ENCODE results near the gene STARD13. TPM values are rescaled to one million over a fixed set of nuclear protein-coding genes. Genes with fewer than 3 reads are reported as not detected.
A peak's percentile ranks its signal among the peaks of the same experiment; 100 is the strongest.

STARD13 gene
- total RNA-seq, 2 donors from 2014 or later = 0.50 to 1.4 TPM

GRCh38 chr13:33213797-33214196, 71.8 kb downstream of the STARD13 start:
- Mint-ChIP-seq H3K9me3 (no peaks in the 10 kb centered on the region), H3K4me3 (no peak overlapping the region), H3K27me3 (ENCODE audit: low read depth) (peaks cover 8% of the 10 kb centered on the region), H3K36me3 (ENCODE audit: insufficient read depth in 2 of 2) (no peaks in the 10 kb centered on the region), H3K27ac (no peak overlapping the region), H3K4me1 (ENCODE audit: low read depth) (no peaks in the 10 kb centered on the region)
- DNase-seq (no peak), ATAC-seq (replicated peaks in 1 of 2) (no peak)

- DNase-seq (no peak), ATAC-seq (replicated peaks in 1 of 2) (no peak)
- Mint-ChIP-seq H3K36me3 (ENCODE audit: insufficient read depth in 2 of 2) (no peaks in the 10 kb centered on the region), H3K27ac (no peak overlapping the region), H3K27me3 (ENCODE audit: low read depth) (peaks cover 14% of the 10 kb centered on the region), H3K4me1 (ENCODE audit: low read depth) (no peaks in the 10 kb centered on the region), H3K4me3 (no peak overlapping the region), H3K9me3 (no peaks in the 10 kb centered on the region)
These were observed 72.4 kb downstream of the STARD13 start for GRCh38 chr13:33213024-33213768.

GRCh38 chr13:33212396-33212795, 73.2 kb downstream of the STARD13 start:
- Mint-ChIP-seq H3K9me3 (no peaks in the 10 kb centered on the region), H3K36me3 (ENCODE audit: insufficient read depth in 2 of 2) (no peaks in the 10 kb centered on the region), H3K4me3 (no peak overlapping the region), H3K4me1 (ENCODE audit: low read depth) (no peaks in the 10 kb centered on the region), H3K27me3 (ENCODE audit: low read depth) (peaks cover 19% of the 10 kb centered on the region), H3K27ac (no peak overlapping the region)
- no peak for DNase-seq
- ATAC-seq (replicated peaks in 1 of 2) = no peak

GRCh38 chr13:33210090-33210489, 75.5 kb downstream of the STARD13 start:
- H3K4me3 Mint-ChIP-seq = no peak overlapping the region

GRCh38 chr13:33208290-33209220, 77.0 kb downstream of the STARD13 start:
- H3K36me3 Mint-ChIP-seq (ENCODE audit: insufficient read depth in 2 of 2) = no peaks in the 10 kb centered on the region
- H3K4me3 Mint-ChIP-seq = no peak overlapping the region
- no peak overlapping the region for H3K27ac Mint-ChIP-seq
- peaks cover 14% of the 10 kb centered on the region for H3K4me1 Mint-ChIP-seq (ENCODE audit: low read depth)
- H3K9me3 Mint-ChIP-seq = no peaks in the 10 kb centered on the region
- ATAC-seq (replicated peaks in 1 of 2) (no peak), DNase-seq (no peak)
- peaks cover 19% of the 10 kb centered on the region for H3K27me3 Mint-ChIP-seq (ENCODE audit: low read depth)

More at GRCh38 chr13:33210090-33210489, 75.5 kb downstream of the STARD13 start:
- ATAC-seq (replicated peaks in 1 of 2) = no peak
- Mint-ChIP-seq H3K9me3 (no peaks in the 10 kb centered on the region), H3K4me1 (ENCODE audit: low read depth) (peaks cover 6% of the 10 kb centered on the region), H3K27me3 (ENCODE audit: low read depth) (peaks cover 19% of the 10 kb centered on the region), H3K36me3 (ENCODE audit: insufficient read depth in 2 of 2) (no peaks in the 10 kb centered on the region), H3K27ac (no peak overlapping the region)
- DNase-seq = no peak

- H3K4me1 Mint-ChIP-seq (ENCODE audit: low read depth) = peaks cover 18% of the 10 kb centered on the region
- no peak overlapping the region for H3K4me3 Mint-ChIP-seq
- H3K27ac Mint-ChIP-seq = no peak overlapping the region
- ATAC-seq (replicated peaks in 1 of 2) (no peak), DNase-seq (no peak)
- no peaks in the 10 kb centered on the region for H3K9me3 Mint-ChIP-seq
- H3K36me3 Mint-ChIP-seq (ENCODE audit: insufficient read depth in 2 of 2) = no peaks in the 10 kb centered on the region
- peaks cover 21% of the 10 kb centered on the region for H3K27me3 Mint-ChIP-seq (ENCODE audit: low read depth)
These were observed 78.0 kb downstream of the STARD13 start for GRCh38 chr13:33207615-33207961.

GRCh38 chr13:33206945-33207614, 78.5 kb downstream of the STARD13 start:
- ATAC-seq (replicated peaks in 1 of 2) = no peak
- H3K36me3 Mint-ChIP-seq (ENCODE audit: insufficient read depth in 2 of 2) = no peaks in the 10 kb centered on the region
- peaks cover 27% of the 10 kb centered on the region for H3K27me3 Mint-ChIP-seq (ENCODE audit: low read depth)
- peaks cover 23% of the 10 kb centered on the region for H3K4me1 Mint-ChIP-seq (ENCODE audit: low read depth)
- H3K9me3 Mint-ChIP-seq = no peaks in the 10 kb centered on the region
- no peak for DNase-seq
- no peak overlapping the region for H3K4me3 Mint-ChIP-seq
- no peak overlapping the region for H3K27ac Mint-ChIP-seq

GRCh38 chr13:33206425-33206824, 79.1 kb downstream of the STARD13 start:
- ATAC-seq (replicated peaks in 1 of 2) (no peak), DNase-seq (no peak)
- no peaks in the 10 kb centered on the region for H3K9me3 Mint-ChIP-seq
- H3K27me3 Mint-ChIP-seq (ENCODE audit: low read depth) = peaks cover 28% of the 10 kb centered on the region
- H3K27ac Mint-ChIP-seq = no peak overlapping the region
- no peaks in the 10 kb centered on the region for H3K36me3 Mint-ChIP-seq (ENCODE audit: insufficient read depth in 2 of 2)
- no peak overlapping the region for H3K4me3 Mint-ChIP-seq
- peaks cover 23% of the 10 kb centered on the region for H3K4me1 Mint-ChIP-seq (ENCODE audit: low read depth)

GRCh38 chr13:33205804-33206221, 79.7 kb downstream of the STARD13 start:
- no peak for DNase-seq
- H3K27ac Mint-ChIP-seq = no peak overlapping the region
- no peaks in the 10 kb centered on the region for H3K36me3 Mint-ChIP-seq (ENCODE audit: insufficient read depth in 2 of 2)
- ATAC-seq (replicated peaks in 1 of 2) = peak in 1 of 2 donors; percentile 45
- H3K4me3 Mint-ChIP-seq = peak overlapping the region; percentile 31 to 34
- peaks cover 23% of the 10 kb centered on the region for H3K4me1 Mint-ChIP-seq (ENCODE audit: low read depth)
- no peaks in the 10 kb centered on the region for H3K9me3 Mint-ChIP-seq
- peaks cover 28% of the 10 kb centered on the region for H3K27me3 Mint-ChIP-seq (ENCODE audit: low read depth)

- Mint-ChIP-seq H3K4me1 (ENCODE audit: low read depth) (peaks cover 23% of the 10 kb centered on the region), H3K27me3 (ENCODE audit: low read depth) (peaks cover 28% of the 10 kb centered on the region), H3K27ac (peak overlapping the region; percentile 74), H3K4me3 (peak overlapping the region in 1 of 2 donors; percentile 28), H3K9me3 (no peaks in the 10 kb centered on the region), H3K36me3 (ENCODE audit: insufficient read depth in 2 of 2) (no peaks in the 10 kb centered on the region)
- no peak for ATAC-seq (replicated peaks in 1 of 2)
- no peak for DNase-seq
These were observed 80.3 kb downstream of the STARD13 start for GRCh38 chr13:33205224-33205623.

- Mint-ChIP-seq H3K4me1 (ENCODE audit: low read depth) (peaks cover 23% of the 10 kb centered on the region), H3K9me3 (no peaks in the 10 kb centered on the region), H3K27ac (no peak overlapping the region), H3K27me3 (ENCODE audit: low read depth) (peaks cover 23% of the 10 kb centered on the region), H3K4me3 (peak overlapping the region; percentile 32 to 35), H3K36me3 (ENCODE audit: insufficient read depth in 2 of 2) (no peaks in the 10 kb centered on the region)
- DNase-seq (no peak), ATAC-seq (replicated peaks in 1 of 2) (peak; percentile 40 to 75)
These were observed 81.2 kb downstream of the STARD13 start for GRCh38 chr13:33204130-33204927.

- H3K4me1 Mint-ChIP-seq (ENCODE audit: low read depth) = peaks cover 23% of the 10 kb centered on the region
- DNase-seq (no peak), ATAC-seq (replicated peaks in 1 of 2) (no peak)
- no peak overlapping the region for H3K27ac Mint-ChIP-seq
- no peaks in the 10 kb centered on the region for H3K9me3 Mint-ChIP-seq
- no peak overlapping the region for H3K4me3 Mint-ChIP-seq
- H3K27me3 Mint-ChIP-seq (ENCODE audit: low read depth) = peaks cover 9% of the 10 kb centered on the region
- H3K36me3 Mint-ChIP-seq (ENCODE audit: insufficient read depth in 2 of 2) = no peaks in the 10 kb centered on the region
These were observed 82.8 kb downstream of the STARD13 start for GRCh38 chr13:33202644-33203169.

All from activated T-cell treated with anti-CD3 and anti-CD28 coated beads, Interleukin-2, amount 50 U/mL, for 72 hours (primary cell).